Omental fat pad (tissue), 4 donors: ENCODE results near the gene CHCHD3. TPM values are rescaled to one million over a fixed set of nuclear protein-coding genes. Genes with fewer than 3 reads are reported as not detected.

Source experiments
- ATAC-seq: fragments of 150-250 bp; one replicate; pipeline ENCODE4 v1.9.1; 2016; ENCODE audit warnings: mild to moderate bottlenecking, moderate library complexity; ENCODE audit not compliant: low FRiP score
- DNase-seq: peaks from one replicate; pipeline ENCODE4 v3.0.0-alpha.2; 2019; ENCODE audit warnings: low spot score
- CTCF ChIP-seq, 3 donors: fragments of 450-650 bp; IDR thresholded peaks; one replicate each; pipeline ENCODE4 v1.5.1; 2016 to 2017; ENCODE audit warnings: antibody characterized with exemption in 3 of 3, mild to moderate bottlenecking in 3 of 3, moderate library complexity in 2 of 3
- total RNA-seq, 4 donors: library from RNA; depleted of rRNA; stranded (reverse); fragments of >200 nt; gene quantifications; one replicate each; pipeline ENCODE4 v1.1.0, GENCODE V29; 2016

The CHCHD3 gene
- total RNA-seq, 4 donors from 2014 or later: 53.0 to 63.1 (median 56.5) TPM

- DNase-seq: no peak
- no peak for ATAC-seq
- no peak for TF ChIP-seq CTCF (IDR thresholded peaks at IDR 0.05)
Observed at GRCh38 chr7:133065301-133065700, 16.6 kb downstream of the CHCHD3 start.

GRCh38 chr7:133064082-133064820, 17.6 kb downstream of the CHCHD3 start:
- ATAC-seq (no peak), DNase-seq (no peak)
- no peak for TF ChIP-seq CTCF (IDR thresholded peaks at IDR 0.05)

- DNase-seq (no peak), ATAC-seq (no peak)
- TF ChIP-seq CTCF (IDR thresholded peaks at IDR 0.05): no peak
Observed at GRCh38 chr7:133061792-133062191, 20.1 kb downstream of the CHCHD3 start.

- no peak for ATAC-seq
- no peak for DNase-seq
- TF ChIP-seq CTCF (IDR thresholded peaks at IDR 0.05): no peak
Observed at GRCh38 chr7:133061357-133061756, 20.5 kb downstream of the CHCHD3 start.

GRCh38 chr7:133060004-133060403, 21.9 kb downstream of the CHCHD3 start:
- no peak for TF ChIP-seq CTCF (IDR thresholded peaks at IDR 0.05)
- ATAC-seq (no peak), DNase-seq (no peak)

- TF ChIP-seq CTCF (IDR thresholded peaks at IDR 0.05): no peak
- no peak for ATAC-seq
- DNase-seq: no peak
Observed at GRCh38 chr7:133059263-133059662, 22.6 kb downstream of the CHCHD3 start.
